Measurements from ENCODE around the gene SKOR2.

Gene SKOR2

GRCh38 chr18:47246027-47246971 is 5.2 kb downstream of the SKOR2 start:
- no peaks in the 10 kb centered on the region for H3K9me2 ChIP-seq (replicated peaks; ENCODE audit: low read depth, low read length)
- TF ChIP-seq EZH2phosphoT487 (IDR thresholded peaks at IDR 0.05; ENCODE audit: borderline replicate concordance), result no peak
- H3F3A ChIP-seq (ENCODE audit: low read depth), result no peaks in the 10 kb centered on the region
- no peak overlapping the region for H3K4me3 ChIP-seq (ENCODE audit: low read length, poor library complexity, severe bottlenecking)
- no peak overlapping the region for H3K9ac ChIP-seq (ENCODE audit: low read depth, low read length, poor library complexity, severe bottlenecking)
- H3K79me2 ChIP-seq (ENCODE audit: insufficient read depth, low read length), result no peaks in the 10 kb centered on the region
- no peak overlapping the region for H3K4me2 ChIP-seq (ENCODE audit: low read depth, low read length, poor library complexity, severe bottlenecking)
- H3K4me1 ChIP-seq (ENCODE audit: insufficient read depth, low read length, poor library complexity, severe bottlenecking), result no peaks in the 10 kb centered on the region
- no peaks in the 10 kb centered on the region for H3K36me3 ChIP-seq (ENCODE audit: insufficient read depth, low read length)
- no peaks in the 10 kb centered on the region for H4K20me1 ChIP-seq (ENCODE audit: insufficient read depth, low read length, poor library complexity, severe bottlenecking)
- no peaks in the 10 kb centered on the region for H3K9me3 ChIP-seq (ENCODE audit: insufficient read depth, low read depth, low read length)
- no peak overlapping the region for H2AFZ ChIP-seq (ENCODE audit: low read length)
- H3K27me3 ChIP-seq (ENCODE audit: insufficient read depth, low read length, poor library complexity, severe bottlenecking), result no peaks in the 10 kb centered on the region

- H3K9me3 ChIP-seq (ENCODE audit: insufficient read depth, low read depth, low read length), result no peaks in the 10 kb centered on the region
- H3K4me1 ChIP-seq (ENCODE audit: insufficient read depth, low read length, poor library complexity, severe bottlenecking), result no peaks in the 10 kb centered on the region
- no peaks in the 10 kb centered on the region for H3K79me2 ChIP-seq (ENCODE audit: insufficient read depth, low read length)
- H3K4me3 ChIP-seq (ENCODE audit: low read length, poor library complexity, severe bottlenecking), result no peak overlapping the region
- no peaks in the 10 kb centered on the region for H3K36me3 ChIP-seq (ENCODE audit: insufficient read depth, low read length)
- TF ChIP-seq CTCF (conservative IDR thresholded peaks at IDR 0.05; ENCODE audit: low read length) (no peak), EZH2phosphoT487 (IDR thresholded peaks at IDR 0.05; ENCODE audit: borderline replicate concordance) (no peak)
- H3K4me2 ChIP-seq (ENCODE audit: low read depth, low read length, poor library complexity, severe bottlenecking), result no peak overlapping the region
- H3F3A ChIP-seq (ENCODE audit: low read depth), result no peaks in the 10 kb centered on the region
- no peak overlapping the region for H3K9ac ChIP-seq (ENCODE audit: low read depth, low read length, poor library complexity, severe bottlenecking)
- no peaks in the 10 kb centered on the region for H3K9me2 ChIP-seq (replicated peaks; ENCODE audit: low read depth, low read length)
- H4K20me1 ChIP-seq (ENCODE audit: insufficient read depth, low read length, poor library complexity, severe bottlenecking), result no peaks in the 10 kb centered on the region
- no peak overlapping the region for H2AFZ ChIP-seq (ENCODE audit: low read length)
- no peaks in the 10 kb centered on the region for H3K27me3 ChIP-seq (ENCODE audit: insufficient read depth, low read length, poor library complexity, severe bottlenecking)
These were observed 7.4 kb downstream of the SKOR2 start for GRCh38 chr18:47244086-47244485.

DNA sequence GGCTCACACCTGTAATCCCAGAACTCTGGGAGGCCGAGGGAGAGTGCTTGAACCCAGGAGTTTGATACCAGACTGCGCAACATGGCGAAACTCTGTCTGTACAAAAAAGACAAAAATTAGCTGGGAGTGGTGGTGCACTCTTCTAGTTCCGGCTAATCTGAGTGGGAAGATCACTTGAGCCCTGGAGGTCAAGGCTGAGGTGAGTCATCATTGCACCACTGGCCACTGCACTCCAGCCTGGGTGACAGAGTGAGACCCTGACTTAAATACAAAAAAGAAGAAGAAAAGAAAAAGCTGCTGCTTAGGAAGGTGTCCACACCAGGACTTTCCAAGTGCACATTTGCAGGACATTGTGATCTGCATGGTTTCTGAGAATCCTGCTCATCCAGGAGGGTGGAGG is 16.4 kb downstream of the SKOR2 start:
- no peaks in the 10 kb centered on the region for H4K20me1 ChIP-seq (ENCODE audit: insufficient read depth, low read length, poor library complexity, severe bottlenecking)

More for the DNA sequence above, 16.4 kb downstream of the SKOR2 start:
- no peaks in the 10 kb centered on the region for H3K4me1 ChIP-seq (ENCODE audit: insufficient read depth, low read length, poor library complexity, severe bottlenecking)
- no peak overlapping the region for H3K4me3 ChIP-seq (ENCODE audit: low read length, poor library complexity, severe bottlenecking)
- H2AFZ ChIP-seq (ENCODE audit: low read length), result no peak overlapping the region
- H3K9ac ChIP-seq (ENCODE audit: low read depth, low read length, poor library complexity, severe bottlenecking), result no peak overlapping the region
- H3K9me2 ChIP-seq (replicated peaks; ENCODE audit: low read depth, low read length), result no peaks in the 10 kb centered on the region
- H3K79me2 ChIP-seq (ENCODE audit: insufficient read depth, low read length), result no peaks in the 10 kb centered on the region
- no peaks in the 10 kb centered on the region for H3K36me3 ChIP-seq (ENCODE audit: insufficient read depth, low read length)
- no peaks in the 10 kb centered on the region for H3K9me3 ChIP-seq (ENCODE audit: insufficient read depth, low read depth, low read length)
- H3K27me3 ChIP-seq (ENCODE audit: insufficient read depth, low read length, poor library complexity, severe bottlenecking), result no peaks in the 10 kb centered on the region
- no peaks in the 10 kb centered on the region for H3F3A ChIP-seq (ENCODE audit: low read depth)
- TF ChIP-seq EZH2phosphoT487 (IDR thresholded peaks at IDR 0.05; ENCODE audit: borderline replicate concordance) (no peak), CTCF (conservative IDR thresholded peaks at IDR 0.05; ENCODE audit: low read length) (no peak)
- H3K4me2 ChIP-seq (ENCODE audit: low read depth, low read length, poor library complexity, severe bottlenecking), result no peak overlapping the region

Measured in Loucy (cell line).